Stimulated activated CD8-positive, alpha-beta memory T cell treated with anti-CD3 and anti-CD28 coated beads, Interleukin-12 subunit alpha, Interleukin-12 subunit beta, amount 100 ng/mL, for 24 hours (primary cell): ENCODE results near the gene KMT2D.

Experiments used
- DNase-seq: peaks from one replicate; pipeline ENCODE4 v3.0.0-alpha.2; 2020; ENCODE audit errors: extremely low read depth

Gene KMT2D

GRCh38 chr12:49052451-49053208 lies 8.0 kb downstream of the KMT2D start:
- DNase-seq, result no peak

- no peak for DNase-seq
These were observed 8.7 kb downstream of the KMT2D start for GRCh38 chr12:49051777-49052438.

GRCh38 chr12:49051373-49051764 lies 9.2 kb downstream of the KMT2D start:
- no peak for DNase-seq

DNA sequence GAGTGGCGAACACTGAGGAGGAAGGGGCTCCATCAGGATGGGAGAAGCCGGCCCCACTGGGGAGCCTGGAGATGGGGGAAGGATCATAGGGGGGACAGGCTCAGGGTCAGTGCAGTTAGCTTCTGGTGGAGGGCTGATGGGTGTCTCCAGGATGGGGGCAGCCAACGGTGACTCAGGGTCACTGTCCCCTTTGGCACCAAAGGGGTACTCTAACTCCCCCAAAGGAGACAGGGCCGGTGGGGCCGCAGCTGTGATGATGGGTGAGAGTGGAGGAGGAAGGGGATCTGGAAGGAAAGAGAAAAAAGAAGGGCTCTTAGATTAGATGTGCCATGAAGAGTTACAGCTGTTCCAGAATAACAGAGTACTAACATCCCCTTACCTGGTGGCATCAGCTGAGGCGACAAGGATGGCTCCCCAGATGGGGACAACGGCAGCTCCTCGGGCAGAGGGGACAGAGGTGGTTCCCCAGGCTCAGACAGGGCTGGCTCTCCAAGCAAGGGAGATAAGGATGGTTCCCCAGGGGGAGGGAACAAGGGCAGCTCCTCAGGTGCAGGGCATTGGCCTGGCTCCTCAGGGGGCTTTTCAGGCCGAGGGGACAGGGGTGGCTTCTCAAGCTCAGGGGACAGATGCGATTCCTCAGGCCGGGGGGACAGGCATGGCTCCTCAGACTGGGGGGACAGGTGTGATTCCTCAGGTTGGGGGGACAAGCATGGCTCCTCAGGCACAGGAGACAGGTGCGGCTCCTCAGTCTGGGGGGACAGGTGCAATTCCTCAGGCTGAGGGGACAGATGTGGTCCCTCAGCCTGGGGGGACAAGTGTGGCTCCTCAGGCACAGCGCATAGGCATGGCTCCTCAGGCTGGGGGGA lies 9.9 kb downstream of the KMT2D start:
- no peak for DNase-seq

GRCh38 chr12:49049566-49050224 lies 10.9 kb downstream of the KMT2D start:
- no peak for DNase-seq

DNA sequence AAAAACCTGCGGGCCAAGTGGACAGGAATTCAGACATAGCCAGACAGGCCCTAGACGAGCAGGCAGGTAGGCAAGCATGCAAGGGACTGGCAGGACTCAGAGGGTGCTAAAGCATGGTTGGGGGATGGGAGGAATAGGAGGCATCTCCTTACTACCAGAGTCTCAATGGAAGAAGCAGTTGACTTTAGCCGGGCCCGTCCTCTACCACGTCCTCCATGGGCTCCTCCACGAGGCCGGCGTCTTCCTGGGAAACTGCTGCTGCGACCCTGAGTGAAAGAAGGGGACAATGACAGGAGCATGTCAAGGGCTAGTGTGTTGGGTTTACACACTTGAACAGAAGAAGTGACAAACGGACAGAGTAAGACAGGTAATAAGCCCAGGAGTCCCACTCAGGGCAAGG lies 11.6 kb downstream of the KMT2D start:
- DNase-seq, result no peak

DNA sequence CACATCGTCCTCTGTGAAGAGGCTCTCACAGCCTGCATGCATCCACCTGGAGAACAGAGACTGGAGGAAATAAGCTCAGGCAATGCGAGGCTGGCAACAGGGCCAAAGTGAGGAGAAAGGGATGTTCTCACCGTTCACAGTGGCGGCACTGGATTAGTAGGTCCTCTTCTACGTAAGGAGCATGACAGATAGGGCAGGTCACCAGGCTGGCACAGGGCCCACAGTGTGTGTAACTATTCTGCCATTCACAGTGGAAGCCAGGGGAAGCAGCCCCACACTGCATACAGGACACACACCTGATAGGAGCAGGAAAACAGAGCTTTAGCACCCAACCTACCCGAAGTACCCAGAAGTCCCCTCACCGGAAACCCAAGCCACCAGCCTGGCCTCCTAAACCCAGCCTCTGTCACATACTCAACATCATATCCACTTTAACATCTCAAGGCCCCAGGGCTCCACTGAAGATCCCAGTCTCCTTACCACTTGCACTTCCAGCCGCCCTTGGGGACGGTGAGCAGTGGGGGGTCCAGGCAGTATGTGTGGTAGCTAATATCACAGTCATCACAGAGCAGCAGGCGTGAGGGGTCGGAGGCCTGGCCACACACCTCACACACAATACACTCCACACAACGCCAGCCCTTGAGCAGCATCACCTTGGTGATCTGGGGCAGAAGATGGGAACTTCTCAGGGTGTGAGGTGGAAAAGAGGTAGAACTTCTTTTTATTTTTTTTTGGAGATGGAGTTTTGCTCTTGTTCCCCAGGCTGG lies 14.3 kb downstream of the KMT2D start:
- no peak for DNase-seq

GRCh38 chr12:49044660-49045059 lies 15.9 kb downstream of the KMT2D start:
- no peak for DNase-seq

DNA sequence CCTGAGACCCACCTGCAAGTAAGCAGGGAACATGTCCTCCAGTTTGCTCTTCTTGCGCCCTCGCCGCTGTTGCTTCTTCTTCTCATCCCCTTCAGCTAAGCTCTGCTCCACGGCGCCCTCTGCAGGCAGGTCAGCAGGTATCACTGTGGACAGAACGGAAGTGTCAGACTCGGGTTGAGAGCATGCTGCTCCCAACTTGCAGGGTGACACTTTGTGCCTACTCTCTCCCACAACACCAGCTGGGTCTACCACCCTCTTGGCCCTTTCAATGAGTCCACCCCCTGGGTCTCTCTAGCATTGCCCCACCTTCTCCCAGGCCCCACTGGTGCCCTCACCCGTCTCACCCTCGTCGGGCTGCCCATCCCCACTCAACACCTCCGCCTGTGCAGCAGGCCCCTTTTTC lies 16.7 kb downstream of the KMT2D start:
- DNase-seq, result peak; percentile 53

DNA sequence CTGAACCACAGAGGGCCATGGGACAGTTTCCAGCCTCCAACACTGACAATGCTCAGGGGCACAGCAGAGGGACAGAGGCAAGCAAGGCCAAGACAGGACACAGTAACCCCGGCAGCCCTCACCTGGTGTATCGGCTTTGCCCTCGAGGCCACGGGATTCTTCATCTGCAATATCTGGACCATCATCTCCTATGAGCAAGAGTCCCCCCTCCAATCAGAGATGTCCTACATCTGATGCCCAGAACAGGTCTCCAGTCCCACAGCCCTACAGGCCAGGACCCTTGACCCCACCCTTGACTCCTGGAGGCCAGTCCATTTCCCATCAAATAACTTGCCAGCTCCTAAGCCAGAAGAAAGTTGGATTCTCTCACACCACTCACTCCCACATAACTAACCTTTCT lies 17.4 kb downstream of the KMT2D start:
- DNase-seq, result no peak

DNA sequence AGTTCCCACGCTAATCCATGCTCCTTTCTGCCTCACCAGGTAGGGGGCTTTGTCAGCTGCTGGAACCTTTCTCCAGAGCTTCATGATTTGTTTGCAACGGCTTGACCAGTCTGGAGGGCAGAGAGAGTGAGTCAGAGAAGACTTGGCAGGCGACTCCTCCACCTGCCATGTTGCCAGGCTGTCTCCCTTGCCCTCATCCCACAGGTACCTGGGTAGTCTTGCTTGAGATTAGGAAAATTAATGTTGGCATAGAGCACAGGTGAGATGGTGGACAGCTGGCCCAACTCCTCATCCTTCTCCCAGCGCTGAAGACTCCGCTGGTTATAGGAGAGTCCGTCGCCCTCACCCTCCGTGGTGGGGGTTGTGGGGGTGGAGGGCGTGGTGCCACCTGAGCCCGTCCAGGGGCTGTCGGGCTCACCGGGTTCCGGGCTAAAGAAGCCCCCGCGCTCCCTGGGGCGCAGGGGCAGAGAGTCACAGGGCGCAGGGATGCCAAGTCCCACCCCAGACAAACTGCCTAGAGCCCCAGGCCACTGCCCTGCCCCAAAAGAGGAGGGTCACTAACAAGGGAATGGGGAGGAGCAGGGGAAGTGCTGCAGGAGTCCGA lies 18.6 kb downstream of the KMT2D start:
- no peak for DNase-seq

GRCh38 chr12:49041036-49041880 lies 19.3 kb downstream of the KMT2D start:
- no peak for DNase-seq

GRCh38 chr12:49040364-49040855 lies 20.2 kb downstream of the KMT2D start:
- no peak for DNase-seq

GRCh38 chr12:49039421-49040363 lies 20.9 kb downstream of the KMT2D start:
- DNase-seq, result no peak

DNA sequence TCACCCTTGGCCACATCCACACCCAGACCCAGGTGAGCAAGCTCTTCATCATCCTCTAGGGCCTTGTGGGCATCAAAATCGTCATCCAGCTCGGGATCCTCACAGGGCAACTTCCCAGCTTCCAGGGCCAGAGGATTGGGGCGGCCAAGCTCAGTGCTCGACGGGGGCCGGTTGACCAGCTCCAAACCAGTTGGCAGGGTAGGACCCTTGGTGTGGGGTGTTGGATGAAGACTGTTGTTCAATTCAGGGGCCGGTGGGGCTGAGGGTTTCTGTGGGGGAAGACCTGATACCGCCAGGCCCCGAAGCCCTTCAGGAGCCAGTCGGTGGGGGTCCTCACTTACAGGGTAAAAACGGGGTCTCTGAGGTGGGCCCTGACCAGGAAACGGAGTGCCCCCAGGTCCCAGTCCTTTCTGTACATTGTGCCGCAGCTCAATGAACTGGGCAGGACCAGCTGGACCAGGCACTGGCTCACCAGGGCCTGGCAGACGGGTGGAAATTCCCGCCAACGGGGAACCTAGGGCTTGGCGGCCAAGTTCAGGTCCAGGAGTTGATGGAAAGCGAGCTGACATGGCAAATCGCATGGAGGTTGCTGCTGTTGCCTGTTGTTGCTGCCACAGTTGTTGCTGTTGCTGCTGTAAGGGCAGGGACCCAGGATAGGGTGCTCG lies 22.2 kb downstream of the KMT2D start:
- DNase-seq, result no peak

DNA sequence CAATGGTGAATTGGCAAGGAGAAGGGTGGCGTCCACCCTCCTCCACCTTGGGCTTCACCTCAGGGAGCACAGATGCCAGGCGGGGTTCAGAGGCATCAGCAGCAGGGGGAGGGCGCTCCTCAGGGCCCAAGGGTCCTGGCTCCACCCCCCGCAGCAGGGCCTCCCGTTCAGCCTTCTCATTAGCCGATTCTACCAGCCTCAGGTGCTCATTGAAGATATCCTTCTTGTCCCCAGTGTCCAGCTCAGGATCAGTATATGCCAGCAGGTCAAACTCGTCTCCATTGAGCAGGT lies 22.7 kb downstream of the KMT2D start:
- DNase-seq, result no peak

- DNase-seq, result no peak
These were observed 23.3 kb downstream of the KMT2D start for GRCh38 chr12:49037111-49037946.
